Smooth muscle cell (in vitro differentiated cells): ENCODE results near the gene CENPH. TPM values are rescaled to one million over a fixed set of nuclear protein-coding genes. Genes with fewer than 3 reads are reported as not detected.
A peak's percentile ranks its signal among the peaks of the same experiment; 100 is the strongest.

Experiments
- DNase-seq: peaks from one replicate; lab custom pipeline; 2025; ENCODE audit not compliant: unreplicated experiment; lab: John Stamatoyannopoulos, UW
- H2AFZ ChIP-seq: fragments of 200-600 bp; sonication (generic); 2 replicates; pipeline ENCODE4 v1.6.0; 2016; ENCODE audit warnings: antibody characterized with exemption, low read depth, mild to moderate bottlenecking
- H3F3A ChIP-seq: fragments of 200-600 bp; sonication (generic); 2 replicates; pipeline ENCODE4 v1.6.0; 2017; ENCODE audit warnings: antibody characterized with exemption, low read depth
- H3K27ac ChIP-seq: fragments of 200-600 bp; sonication (generic); 2 replicates; pipeline ENCODE4 v1.5.1; 2016; ENCODE audit warnings: low read depth, mild to moderate bottlenecking
- H3K27me3 ChIP-seq: fragments of 200-600 bp; sonication (generic); 2 replicates; pipeline ENCODE4 v1.6.1; 2016; ENCODE audit warnings: low read depth, mild to moderate bottlenecking
- H3K36me3 ChIP-seq: fragments of 200-600 bp; sonication (generic); 2 replicates; pipeline ENCODE4 v1.5.1; 2016; ENCODE audit warnings: low read depth
- H3K4me1 ChIP-seq: fragments of 200-600 bp; sonication (generic); 2 replicates; pipeline ENCODE4 v1.5.1; 2016; ENCODE audit warnings: low read depth
- H3K4me2 ChIP-seq: fragments of 200-600 bp; sonication (generic); 2 replicates; pipeline ENCODE4 v1.6.0; 2016; ENCODE audit warnings: mild to moderate bottlenecking
- H3K4me3 ChIP-seq: fragments of 200-600 bp; sonication (generic); 2 replicates; pipeline ENCODE4 v1.5.1; 2016; ENCODE audit warnings: mild to moderate bottlenecking
- H3K79me2 ChIP-seq: fragments of 200-600 bp; sonication (generic); 2 replicates; pipeline ENCODE4 v1.6.0; 2016; ENCODE audit warnings: low read depth, mild to moderate bottlenecking
- H3K9ac ChIP-seq: fragments of 200-600 bp; sonication (generic); 2 replicates; pipeline ENCODE4 v1.6.0; 2016; ENCODE audit warnings: low read depth
- H3K9me3 ChIP-seq: fragments of 200-600 bp; sonication (generic); replicated peaks from 2 replicates; pipeline ENCODE4 v1.5.1; 2016; ENCODE audit warnings: low read depth
- H4K20me1 ChIP-seq: fragments of 200-600 bp; sonication (generic); 2 replicates; pipeline ENCODE4 v1.6.0; 2016; ENCODE audit warnings: low read depth
- CTCF ChIP-seq: fragments of 200-600 bp; sonication (generic); IDR thresholded peaks from 2 replicates; pipeline ENCODE4 v1.5.1; 2017; ENCODE audit warnings: borderline replicate concordance, mild to moderate bottlenecking, antibody characterized with exemption; ENCODE audit not compliant: insufficient read depth, poor library complexity, severe bottlenecking
- WGBS: methylation state at CpG from one replicate; pipeline ENCODE4 v1.1.7; 2016; ENCODE audit warnings: low lambda C conversion rate; 5-methylcytosine and 5-hydroxymethylcytosine counted together
- polyA plus RNA-seq: library from polyadenylated mRNA; unstranded; fragments of >200 nt; fragmentation: Nextera tagmentation; extraction: Ambion mirVana; gene quantifications from 2 replicates; pipeline ENCODE4 v1.2.1, GENCODE V29; 2016
- total RNA-seq: library from RNA; depleted of rRNA; stranded (reverse); fragments of >200 nt; gene quantifications from 2 replicates; pipeline ENCODE4 v1.2.3, GENCODE V29; 2014

The CENPH gene
- total and polyA plus RNA-seq, 2 experiments from 2014 or later = 10.5 to 15.5 TPM

- Histone ChIP-seq H4K20me1 (peaks cover 66% of the 10 kb centered on the region), H3K4me1 (peaks cover 15% of the 10 kb centered on the region), H3F3A (no peaks in the 10 kb centered on the region), H3K27me3 (no peaks in the 10 kb centered on the region), H3K4me2 (peak overlapping the region; percentile 94), H3K36me3 (peaks cover 6% of the 10 kb centered on the region), H2AFZ (no peak overlapping the region), H3K4me3 (no peak overlapping the region), H3K9me3 (no peaks in the 10 kb centered on the region), H3K27ac (peak overlapping the region; percentile 72), H3K9ac (no peak overlapping the region), H3K79me2 (peaks cover 88% of the 10 kb centered on the region)
- no peak for TF ChIP-seq CTCF
- 75% methylated on average over 6 of the region's 6 CpGs for WGBS
- no peak for DNase-seq
Measured at GRCh38 chr5:69238760-69239251, 49.4 kb downstream of the CENPH start.

DNA sequence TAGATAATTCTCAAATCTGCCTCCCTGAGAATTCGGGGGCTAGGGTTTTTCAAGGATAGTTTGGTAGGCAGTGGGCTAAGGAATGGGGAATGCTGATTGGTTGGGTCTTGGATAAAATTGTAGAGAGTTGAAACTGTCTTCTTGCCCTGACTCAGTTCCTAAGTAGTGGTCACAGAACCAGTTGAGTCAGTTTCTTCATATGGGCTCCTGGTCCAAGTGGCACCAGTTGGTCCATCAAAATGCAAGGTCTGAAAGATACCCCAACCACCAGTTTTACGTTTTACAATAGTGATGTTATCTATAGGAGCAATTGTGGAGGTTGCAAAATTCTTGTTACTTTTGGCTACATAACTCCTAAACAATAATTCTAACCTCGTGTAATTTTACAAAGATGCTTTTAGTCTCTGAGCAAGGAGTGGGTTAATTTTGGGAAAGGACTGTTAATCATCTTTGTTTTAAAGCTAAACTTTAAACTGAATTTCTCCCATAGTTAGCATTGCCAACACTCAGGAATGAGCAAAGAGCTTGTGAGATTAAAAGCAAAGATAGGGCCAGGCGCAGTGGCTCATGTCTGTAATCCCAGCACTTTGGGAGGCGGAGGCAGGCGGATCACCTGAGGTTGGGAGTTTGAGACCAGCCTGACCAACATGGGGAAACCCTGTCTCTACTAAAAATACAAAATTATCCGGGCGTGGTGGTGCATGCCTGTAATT lies 53.0 kb downstream of the CENPH start:
- Histone ChIP-seq H3K79me2 (peaks cover 98% of the 10 kb centered on the region), H3K27ac (no peak overlapping the region), H3K27me3 (no peaks in the 10 kb centered on the region), H3K4me1 (peaks cover 1% of the 10 kb centered on the region), H3K4me3 (no peak overlapping the region), H4K20me1 (peaks cover 96% of the 10 kb centered on the region), H3K9me3 (no peaks in the 10 kb centered on the region), H2AFZ (no peak overlapping the region), H3K9ac (no peak overlapping the region), H3F3A (no peaks in the 10 kb centered on the region), H3K36me3 (peaks cover 6% of the 10 kb centered on the region), H3K4me2 (no peak overlapping the region)
- no peak for DNase-seq
- 63% methylated on average over 8 of the region's 8 CpGs for WGBS
- TF ChIP-seq CTCF = no peak

- Histone ChIP-seq H3K4me3 (no peak overlapping the region), H3K9me3 (no peaks in the 10 kb centered on the region), H3K36me3 (no peaks in the 10 kb centered on the region), H3K4me1 (no peaks in the 10 kb centered on the region), H3K4me2 (no peak overlapping the region), H3K27ac (no peak overlapping the region), H3F3A (no peaks in the 10 kb centered on the region), H3K79me2 (peaks cover 99% of the 10 kb centered on the region), H4K20me1 (peaks cover 96% of the 10 kb centered on the region), H3K27me3 (no peaks in the 10 kb centered on the region), H2AFZ (no peak overlapping the region), H3K9ac (no peak overlapping the region)
- DNase-seq = no peak
- 95% methylated on average over 4 of the region's 5 CpGs for WGBS
- TF ChIP-seq CTCF = no peak
Measured at GRCh38 chr5:69245031-69245430, 55.6 kb downstream of the CENPH start.

- no peaks in the 10 kb centered on the region for H3K9me3 ChIP-seq
- TF ChIP-seq CTCF = no peak
- H3K4me3 ChIP-seq = no peak overlapping the region
- H3F3A ChIP-seq = no peaks in the 10 kb centered on the region
- peaks cover 93% of the 10 kb centered on the region for H3K79me2 ChIP-seq
- no peak overlapping the region for H3K27ac ChIP-seq
- no peak overlapping the region for H3K9ac ChIP-seq
- peaks cover 94% of the 10 kb centered on the region for H4K20me1 ChIP-seq
- DNase-seq = no peak
- H3K27me3 ChIP-seq = no peaks in the 10 kb centered on the region
- H2AFZ ChIP-seq = no peak overlapping the region
- H3K36me3 ChIP-seq = no peaks in the 10 kb centered on the region
- WGBS = 94% methylated on average over 2 of the region's 2 CpGs
- H3K4me1 ChIP-seq = no peaks in the 10 kb centered on the region
- H3K4me2 ChIP-seq = no peak overlapping the region
Measured at GRCh38 chr5:69248019-69248418, 58.6 kb downstream of the CENPH start.
